K562 (cell line): Measurements from ENCODE around the gene SETDB2. TPM values are rescaled to one million over a fixed set of nuclear protein-coding genes. Genes with fewer than 3 reads are reported as not detected.

Experiments
- BCOR ChIP-seq: fragments of 450-650 bp; IDR thresholded peaks from 2 replicates; pipeline ENCODE4 v1.6.1; 2016
- C11orf30 ChIP-seq: fragments of 450-650 bp; IDR thresholded peaks from 2 replicates; pipeline ENCODE4 v1.6.1; 2016; ENCODE audit warnings: low read depth, mild to moderate bottlenecking
- CAMTA2 ChIP-seq: fragments of 250-450 bp; sonication (Bioruptor Pico); conservative IDR thresholded peaks from 2 replicates; pipeline ENCODE4 v1.5.1; 2022
- CHD4 ChIP-seq: fragments of 200-600 bp; sonication (generic); IDR thresholded peaks from 3 replicates; pipeline ENCODE4 v1.6.1; 2012; ENCODE audit warnings: low read depth, mild to moderate bottlenecking, mixed read lengths, low read length, inconsistent platforms; ENCODE audit not compliant: insufficient read depth, insufficient replicate concordance, poor library complexity, severe bottlenecking
- DNMT1 ChIP-seq: fragments of 450-650 bp; IDR thresholded peaks from 2 replicates; pipeline ENCODE4 v1.6.1; 2016; ENCODE audit warnings: antibody characterized with exemption, mild to moderate bottlenecking
- GATAD2B ChIP-seq: fragments of 450-650 bp; IDR thresholded peaks from 2 replicates; pipeline ENCODE4 v1.6.1; 2017; ENCODE audit warnings: mild to moderate bottlenecking, borderline replicate concordance
- HMG20A ChIP-seq: fragments of 450-650 bp; formaldehyde crosslinking; conservative IDR thresholded peaks from 2 replicates; pipeline ENCODE4 v1.4.0; 2020; ENCODE audit warnings: mild to moderate bottlenecking, mixed read lengths
- HSF4 ChIP-seq: fragments of 250-450 bp; sonication (Bioruptor Pico); IDR thresholded peaks from 2 replicates; pipeline ENCODE4 v2.1.2; 2022; ENCODE audit warnings: mild to moderate bottlenecking, moderate library complexity, borderline replicate concordance
- KAT7 ChIP-seq: sonication (generic); formaldehyde crosslinking; IDR thresholded peaks from 2 replicates; pipeline ENCODE4 v1.8.0; 2022; ENCODE audit warnings: missing genetic modification reagents, mild to moderate bottlenecking, borderline replicate concordance
- MAZ ChIP-seq, 2 experiments: fragments of 450-650 bp in 1 of 2; sonication (generic) in 1 of 2; formaldehyde crosslinking; IDR thresholded peaks in 1 of 2; conservative IDR thresholded peaks in 1 of 2; 2 replicates each; pipeline versions ENCODE4 v1.4.0 to v1.5.0; 2020; ENCODE audit warnings: mild to moderate bottlenecking in 1 of 2, missing genetic modification reagents in 1 of 2
- MEF2A ChIP-seq: IDR thresholded peaks from 2 replicates; pipeline ENCODE4 v1.6.1; 2011; ENCODE audit warnings: low read depth, mild to moderate bottlenecking, low read length, moderate library complexity; ENCODE audit not compliant: control insufficient read depth
- NCOA1 ChIP-seq: fragments of 450-650 bp; IDR thresholded peaks from 2 replicates; pipeline ENCODE4 v1.6.1; 2016; ENCODE audit warnings: low read depth
- PHB2 ChIP-seq: fragments of 450-650 bp; IDR thresholded peaks from 2 replicates; pipeline ENCODE4 v1.6.1; 2017; ENCODE audit warnings: low read depth
- PHF8 ChIP-seq: fragments of 200-600 bp; sonication (generic); IDR thresholded peaks from 2 replicates; pipeline ENCODE4 v1.6.1; 2012; ENCODE audit warnings: mixed run types, mild to moderate bottlenecking, inconsistent platforms, low read length, moderate library complexity, borderline replicate concordance
- POLR2A ChIP-seq: fragments of 450-650 bp; conservative IDR thresholded peaks from 2 replicates; pipeline ENCODE4 v1.6.1; 2016
- POLR2G ChIP-seq: fragments of 200-400 bp; formaldehyde crosslinking; IDR thresholded peaks from 2 replicates; pipeline ENCODE4 v1.6.1; 2017; ENCODE audit warnings: low read depth, mild to moderate bottlenecking, antibody characterized with exemption, low read length, moderate library complexity
- TCF7L2 ChIP-seq: fragments of 150-350 bp; IDR thresholded peaks from 2 replicates; pipeline ENCODE4 v1.6.1; 2016; ENCODE audit warnings: low read depth, mild to moderate bottlenecking, low read length, moderate library complexity
- THAP7 ChIP-seq: fragments of 250-450 bp; sonication (Bioruptor Pico); IDR thresholded peaks from 2 replicates; pipeline ENCODE4 v1.5.0; 2021
- TOE1 ChIP-seq, 2 experiments: fragments of 450-650 bp in 1 of 2; sonication (generic) in 1 of 2; formaldehyde crosslinking in 1 of 2; IDR thresholded peaks; 2 replicates each; pipeline versions ENCODE4 v1.7.1 to v1.8.0; 2016 to 2022; ENCODE audit warnings: borderline replicate concordance in 2 of 2, mild to moderate bottlenecking in 2 of 2, antibody characterized with exemption in 1 of 2, inconsistent platforms in 1 of 2, low read depth in 1 of 2, missing genetic modification reagents in 1 of 2, moderate library complexity in 1 of 2
- U2AF2 ChIP-seq: fragments of 200-400 bp; formaldehyde crosslinking; optimal IDR thresholded peaks from 2 replicates; pipeline ENCODE3; 2017; ENCODE audit warnings: low read depth, mild to moderate bottlenecking, low read length
- ZNF175 ChIP-seq: fragments of 200-800 bp; sonication (Bioruptor generic); IDR thresholded peaks from 2 replicates; pipeline ENCODE4 v1.6.1; 2016; ENCODE audit warnings: low read depth, mild to moderate bottlenecking, missing genetic modification characterization, missing compliant biosample characterization
- ZNF232 ChIP-seq: sonication (generic); formaldehyde crosslinking; IDR thresholded peaks from 2 replicates; pipeline ENCODE4 v1.8.0; 2022; ENCODE audit warnings: mild to moderate bottlenecking, missing genetic modification reagents
- ZNF282 ChIP-seq: sonication (generic); formaldehyde crosslinking; IDR thresholded peaks from 2 replicates; pipeline ENCODE4 v1.8.1; 2023; ENCODE audit warnings: missing genetic modification reagents
- ZNF324 ChIP-seq: fragments of 250-450 bp; sonication (Bioruptor Pico); IDR thresholded peaks from 2 replicates; pipeline ENCODE4 v1.4.0; 2020; ENCODE audit warnings: mild to moderate bottlenecking
- ZNF561 ChIP-seq: fragments of 450-650 bp; formaldehyde crosslinking; conservative IDR thresholded peaks from 2 replicates; pipeline ENCODE4 v1.4.0; 2020; ENCODE audit warnings: mild to moderate bottlenecking, moderate library complexity
- polyA plus RNA-seq, 8 experiments: library from polyadenylated mRNA; depleted of rRNA in 4 of 8; stranded (reverse) in 5 of 8; unstranded in 3 of 8; fragments of >200 nt; fragmentation: Nextera tagmentation in 2 of 8; fragmentation: Illumina TruSeq in 1 of 8; extraction: Ambion mirVana in 2 of 8; extraction: Trizol in 1 of 8; gene quantifications; 2 replicates each; pipeline versions ENCODE4 v1.2.1 to v1.2.3, GENCODE V29; 2011 to 2014; ENCODE audit warnings: inconsistent platforms in 1 of 8, missing spikeins in 1 of 8
- total RNA-seq, 7 experiments: library from RNA; depleted of rRNA in 6 of 7; stranded (reverse); fragments of >200 nt in 6 of 7; fragmentation: Illumina TruSeq in 2 of 7; extraction: Trizol in 2 of 7; gene quantifications; 2 replicates each; pipeline versions ENCODE4 v1.2.1 to v1.2.3, GENCODE V29; 2011 to 2021; ENCODE audit warnings: low replicate concordance in 1 of 7
- TF ChIP-seq, protein P1 (sequence below): fragments of 450-650 bp; formaldehyde crosslinking; IDR thresholded peaks from 2 replicates; pipeline ENCODE4 v1.4.0; 2022; ENCODE audit warnings: missing genetic modification characterization

SETDB2 gene
- total and polyA plus RNA-seq, 9 of the 15 experiments (the other 6 are each of a cell fraction or from before 2014, with no cell fraction given), result 1.0 to 9.0 (median 6.1) TPM

DNA sequence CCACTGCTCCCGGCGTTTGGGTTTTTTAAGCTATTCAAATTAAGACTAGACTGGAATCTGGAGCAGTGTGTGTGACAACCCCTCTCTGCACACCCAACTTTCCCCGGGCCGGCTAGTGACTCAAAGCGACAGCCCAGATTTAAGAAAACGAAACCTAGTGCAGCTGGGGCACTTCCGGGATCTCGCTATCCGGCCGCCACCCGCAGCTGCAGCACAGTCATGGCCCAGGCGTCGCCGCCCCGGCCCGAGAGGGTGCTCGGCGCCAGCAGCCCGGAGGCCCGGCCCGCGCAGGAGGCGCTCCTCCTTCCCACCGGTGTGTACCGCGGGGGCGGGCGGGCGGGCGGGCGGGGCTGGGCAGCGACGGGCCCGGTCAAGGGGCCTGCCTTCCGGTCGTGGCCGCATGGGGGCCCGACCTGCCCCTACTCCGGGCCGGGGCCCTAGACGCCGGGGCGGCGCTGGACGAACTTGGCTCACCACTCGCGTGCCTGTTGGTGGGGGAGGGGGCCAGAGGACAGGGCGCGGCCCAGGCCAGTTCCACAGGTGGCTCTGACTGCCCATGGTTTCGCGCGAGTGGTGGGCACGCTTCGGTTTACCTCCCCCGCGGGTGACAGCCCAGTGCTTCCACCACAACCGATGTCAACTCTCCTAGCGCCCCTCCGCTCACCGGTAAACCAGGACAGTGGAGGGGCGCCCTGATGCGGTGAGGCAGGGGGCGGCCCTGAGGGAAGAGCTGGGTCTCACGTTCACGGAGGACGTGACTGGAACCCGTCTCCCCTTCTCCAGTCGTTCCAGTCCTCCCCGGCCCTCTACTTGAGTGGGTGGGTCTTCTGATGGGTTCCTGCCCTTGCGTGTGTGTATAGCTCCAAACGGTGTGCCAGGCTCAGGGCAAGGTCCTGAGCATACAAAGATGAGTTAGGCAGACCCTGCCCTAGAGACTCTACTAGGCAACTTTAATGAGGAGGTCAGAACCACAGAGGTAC lies 52.0 kb downstream of the SETDB2 start, which contains the start of gene PHF11 (continued):
- no peak for TF ChIP-seq KAT7
- TF ChIP-seq PHB2, result no peak
- peak; percentile 25; the same call in 1 of the 2 replicates for TF ChIP-seq PHF8
- TF ChIP-seq ZNF561 (CRISPR knock-in tag), result no peak
- no peak for TF ChIP-seq U2AF2
- TF ChIP-seq HSF4 (CRISPR knock-in tag), result no peak
- no peak for TF ChIP-seq THAP7 (CRISPR knock-in tag)
- TF ChIP-seq CHD4, result no peak
- no peak for TF ChIP-seq ZNF232 (CRISPR knock-in tag)
- TF ChIP-seq ZNF282 (CRISPR knock-in tag), result no peak
- TF ChIP-seq ZNF175 (CRISPR knock-in tag), result no peak
- TF ChIP-seq MAZ (CRISPR knock-in tag; conservative IDR thresholded peaks at IDR 0.05 in 1 of 2, IDR thresholded peaks at IDR 0.05 in 1 of 2), result 0 out of 4 replicates have a peak, but pooled peaks of 1 of the 2 experiments have one; percentile 49
- TF ChIP-seq HMG20A (CRISPR knock-in tag), result no peak
- TF ChIP-seq BCOR, result no peak
- TF ChIP-seq POLR2G, result peak; percentile 81
- TF ChIP-seq, protein P1, sequence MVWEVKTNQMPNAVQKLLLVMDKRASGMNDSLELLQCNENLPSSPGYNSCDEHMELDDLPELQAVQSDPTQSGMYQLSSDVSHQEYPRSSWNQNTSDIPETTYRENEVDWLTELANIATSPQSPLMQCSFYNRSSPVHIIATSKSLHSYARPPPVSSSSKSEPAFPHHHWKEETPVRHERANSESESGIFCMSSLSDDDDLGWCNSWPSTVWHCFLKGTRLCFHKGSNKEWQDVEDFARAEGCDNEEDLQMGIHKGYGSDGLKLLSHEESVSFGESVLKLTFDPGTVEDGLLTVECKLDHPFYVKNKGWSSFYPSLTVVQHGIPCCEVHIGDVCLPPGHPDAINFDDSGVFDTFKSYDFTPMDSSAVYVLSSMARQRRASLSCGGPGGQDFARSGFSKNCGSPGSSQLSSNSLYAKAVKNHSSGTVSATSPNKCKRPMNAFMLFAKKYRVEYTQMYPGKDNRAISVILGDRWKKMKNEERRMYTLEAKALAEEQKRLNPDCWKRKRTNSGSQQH (CRISPR knock-in tag), result no peak
- no peak for TF ChIP-seq MEF2A
- TF ChIP-seq TCF7L2, result no peak
- no peak for TF ChIP-seq GATAD2B
- TF ChIP-seq CAMTA2, result no peak
- no peak for TF ChIP-seq ZNF324 (CRISPR knock-in tag)
- no peak for TF ChIP-seq C11orf30
- TF ChIP-seq POLR2A, result peak; percentile 58; the same call in 1 of the 2 replicates
- TF ChIP-seq DNMT1, result no peak
- no peak for TF ChIP-seq NCOA1
- TF ChIP-seq TOE1 (IDR thresholded peaks at IDR 0.05; ENCODE audit: borderline replicate concordance), result no peak
- no peak for TF ChIP-seq TOE1 (CRISPR knock-in tag; IDR thresholded peaks at IDR 0.05; ENCODE audit: borderline replicate concordance, low read depth)
